HG03135 (cell line): ENCODE results near the gene ADAMTSL1.

ENCODE experiments used
- ATAC-seq: cut with Tn5 transposase; IDR thresholded peaks from one replicate; pipeline ENCODE4 v1.9.1; 2021; ENCODE audit warnings: mild to moderate bottlenecking, moderate library complexity; ENCODE audit not compliant: unreplicated experiment

Gene ADAMTSL1

DNA sequence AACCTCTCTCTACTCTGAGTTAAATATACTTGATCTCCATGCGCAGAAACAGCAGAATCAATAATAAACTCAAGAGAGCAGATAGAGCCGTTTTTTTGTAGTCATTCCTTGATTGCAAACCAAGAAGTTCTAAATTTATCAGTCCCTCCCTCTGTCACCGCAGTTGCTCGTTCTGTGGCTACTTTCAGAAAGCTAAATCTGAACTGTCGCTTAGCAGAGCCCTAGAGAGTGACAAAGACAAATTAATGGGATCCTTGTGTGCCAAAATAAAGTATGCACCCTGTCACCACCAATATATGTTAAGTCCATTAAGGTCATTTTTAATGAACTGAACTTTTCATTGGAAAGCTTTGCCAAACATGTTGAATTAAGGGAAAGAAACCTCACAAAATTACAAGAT lies 218.3 kb downstream of the ADAMTSL1 start:
- no peak for ATAC-seq

DNA sequence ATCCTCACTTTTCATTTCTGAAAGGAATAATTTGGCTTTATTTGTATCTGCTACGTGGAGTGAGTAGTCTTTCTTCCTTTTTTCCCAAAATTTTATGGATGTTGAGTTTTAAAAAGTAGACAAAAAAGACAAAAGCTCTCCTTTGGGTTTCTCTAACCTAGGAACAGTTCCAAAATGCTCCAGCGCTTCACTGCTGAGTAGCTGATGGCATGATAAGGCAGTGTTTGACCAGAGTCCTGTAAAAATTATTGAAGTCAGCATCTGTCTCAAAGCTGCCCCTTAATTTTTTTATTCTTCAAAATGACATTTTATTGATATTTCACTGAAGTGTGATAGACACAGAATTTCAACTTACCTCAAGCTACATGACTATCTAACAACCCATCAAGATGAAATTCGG lies 219.0 kb downstream of the ADAMTSL1 start:
- ATAC-seq = no peak

DNA sequence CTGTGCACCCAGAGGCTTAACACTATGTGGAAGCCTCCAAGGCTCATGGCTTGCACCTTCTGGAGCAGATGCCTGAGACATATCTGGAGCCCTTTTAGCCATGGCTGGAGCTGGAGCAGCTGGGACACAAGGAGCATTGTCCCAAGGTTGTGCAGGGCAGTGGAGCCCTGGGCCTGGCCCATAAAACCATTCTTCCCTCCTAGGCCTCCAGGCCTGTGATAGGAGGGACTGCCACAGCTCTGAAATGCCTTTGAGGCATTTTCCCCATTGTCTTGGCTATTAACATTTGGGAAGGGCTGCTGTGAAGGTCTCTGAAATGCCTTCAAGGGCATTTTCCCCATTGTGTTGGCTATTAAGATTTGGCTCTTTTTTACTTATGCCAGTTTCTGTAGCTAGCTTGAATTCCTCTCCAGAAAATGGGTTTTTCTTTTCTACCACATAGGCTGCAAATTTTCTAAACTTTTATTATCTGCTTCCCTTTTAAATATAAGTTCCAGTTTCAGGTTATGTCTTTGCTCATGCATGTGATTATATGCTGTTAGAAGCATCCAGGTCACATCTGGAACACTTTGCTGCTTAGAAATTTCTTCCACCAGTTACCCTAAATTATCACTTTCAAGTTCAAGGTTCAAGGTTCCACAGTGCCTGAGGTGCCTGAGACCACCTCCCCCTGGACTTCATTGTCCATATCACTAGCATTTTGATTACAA lies 221.2 kb downstream of the ADAMTSL1 start:
- ATAC-seq = no peak

GRCh38 chr9:18698992-18699391 lies 225.0 kb downstream of the ADAMTSL1 start:
- no peak for ATAC-seq

- no peak for ATAC-seq
Measured at GRCh38 chr9:18699764-18700163, 225.8 kb downstream of the ADAMTSL1 start.

- ATAC-seq = no peak
Measured at GRCh38 chr9:18700714-18701113, 226.8 kb downstream of the ADAMTSL1 start.

DNA sequence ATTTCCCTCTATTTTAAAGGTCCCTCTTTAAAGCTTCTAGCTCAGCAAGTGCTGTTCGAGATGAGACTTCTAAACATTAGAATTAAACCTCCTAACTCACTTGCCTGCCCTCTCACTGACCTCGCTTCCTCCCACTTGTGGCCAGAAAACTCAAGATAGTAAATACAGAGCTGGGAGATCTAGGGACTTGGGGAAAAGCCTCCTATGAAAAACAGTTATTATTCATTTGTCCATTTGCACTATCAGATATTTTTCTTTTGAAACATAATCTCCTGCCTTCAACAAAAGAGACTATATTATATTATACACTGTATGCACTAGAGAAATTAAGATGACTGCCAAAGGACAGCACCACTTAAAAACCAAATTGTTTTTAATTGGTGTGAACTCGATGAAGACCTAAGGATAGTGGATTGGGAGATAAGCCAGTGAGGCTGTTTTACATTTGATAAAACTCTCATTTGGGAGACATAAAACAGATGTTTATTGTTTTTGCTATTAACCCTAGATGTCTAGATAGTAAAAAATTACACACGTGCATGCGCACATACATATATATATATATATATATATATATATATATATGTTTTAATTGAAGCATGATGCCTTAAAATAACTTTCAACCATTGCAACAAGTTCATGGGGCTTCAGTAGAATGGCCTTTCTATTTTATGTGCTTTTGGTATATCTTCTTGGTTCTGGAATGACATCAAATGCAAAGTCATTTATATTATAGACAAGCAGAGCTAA lies 229.4 kb downstream of the ADAMTSL1 start:
- ATAC-seq = no peak

DNA sequence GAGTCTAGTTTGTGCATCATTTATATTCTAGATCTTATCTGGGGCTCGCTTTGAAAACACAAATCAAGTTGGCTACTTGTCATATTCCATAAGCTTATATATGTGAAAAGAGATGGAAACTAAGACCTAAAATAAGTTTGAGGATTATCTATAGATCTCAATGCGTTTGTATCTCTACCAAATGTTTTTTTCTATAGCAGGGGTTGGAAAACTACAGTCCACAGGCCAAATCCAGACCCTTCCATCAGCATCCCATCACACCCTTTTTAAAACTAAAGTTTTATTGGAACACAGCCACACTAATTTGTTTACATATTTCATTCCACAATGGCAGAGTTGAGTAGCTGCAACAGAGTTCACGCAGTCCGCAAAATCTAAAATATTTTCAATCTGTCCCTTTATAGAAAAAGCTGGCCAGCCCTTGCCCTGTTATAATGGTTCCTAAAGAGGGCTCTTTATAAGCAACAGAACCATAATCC lies 230.0 kb downstream of the ADAMTSL1 start:
- ATAC-seq = no peak

DNA sequence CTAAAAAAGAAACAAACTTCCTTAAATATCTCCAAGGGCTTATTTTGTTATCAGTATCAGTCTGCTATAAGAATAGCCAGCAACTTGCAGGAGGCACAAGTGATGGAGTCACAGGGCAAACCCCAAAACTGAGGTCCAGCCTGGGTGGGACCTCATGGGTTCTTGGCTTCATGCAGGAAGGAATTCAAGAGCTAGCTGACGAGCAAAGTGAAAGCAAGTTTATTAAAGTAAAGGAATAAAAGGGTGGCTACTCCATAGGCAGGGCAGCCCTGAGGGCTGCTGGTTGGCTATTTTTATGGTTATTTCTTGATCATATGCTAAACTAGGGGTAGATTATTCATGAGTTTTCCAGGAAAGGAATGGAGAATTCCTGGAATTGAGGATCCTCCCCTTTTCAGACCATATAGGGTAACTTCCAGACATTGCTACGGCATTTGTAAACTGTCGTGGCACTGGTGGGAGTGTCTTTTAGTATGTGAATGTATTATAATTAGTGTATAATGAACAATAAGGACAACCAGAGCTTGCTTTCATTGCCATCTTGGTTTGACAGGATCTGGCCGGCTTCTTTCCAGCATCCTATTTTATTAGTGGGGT lies 231.9 kb downstream of the ADAMTSL1 start:
- ATAC-seq = no peak

- no peak for ATAC-seq
Measured at GRCh38 chr9:18706648-18707047, 232.7 kb downstream of the ADAMTSL1 start.

- no peak for ATAC-seq
Measured at GRCh38 chr9:18707061-18707461, 233.1 kb downstream of the ADAMTSL1 start.

DNA sequence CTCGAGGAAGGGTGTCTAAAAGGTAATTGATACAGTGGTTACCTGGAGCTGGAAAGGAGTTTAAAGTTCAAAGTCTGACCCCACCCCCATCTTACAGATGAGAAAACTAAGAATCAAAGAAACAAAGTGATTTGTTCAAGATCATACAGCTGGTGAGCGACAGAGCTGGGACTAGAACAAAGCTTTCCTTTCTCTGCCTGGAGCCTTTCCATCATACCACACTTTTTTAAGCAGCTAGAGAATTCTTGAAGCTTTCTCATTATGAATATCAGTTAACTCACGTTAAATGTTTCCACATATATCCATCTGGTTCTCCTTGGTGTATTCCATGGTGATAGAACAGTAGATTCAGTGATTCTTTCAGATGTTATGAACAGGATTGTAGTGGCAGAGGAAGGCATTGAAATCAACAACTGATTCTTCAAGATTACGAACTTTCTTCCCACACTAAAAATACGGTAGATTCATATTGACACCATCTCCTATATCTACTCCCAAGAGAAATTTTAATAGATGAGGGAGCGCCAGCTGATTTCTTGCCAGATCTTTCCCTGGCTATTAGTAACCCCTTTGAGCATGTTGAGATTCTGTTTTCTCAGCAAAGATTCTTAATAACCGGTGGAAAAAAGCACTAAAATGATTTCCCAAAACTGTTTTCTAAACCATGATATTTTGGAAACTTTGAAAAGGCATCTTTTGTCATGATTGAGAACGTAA lies 233.7 kb downstream of the ADAMTSL1 start:
- ATAC-seq = no peak

GRCh38 chr9:18708429-18708828 lies 234.5 kb downstream of the ADAMTSL1 start:
- no peak for ATAC-seq

DNA sequence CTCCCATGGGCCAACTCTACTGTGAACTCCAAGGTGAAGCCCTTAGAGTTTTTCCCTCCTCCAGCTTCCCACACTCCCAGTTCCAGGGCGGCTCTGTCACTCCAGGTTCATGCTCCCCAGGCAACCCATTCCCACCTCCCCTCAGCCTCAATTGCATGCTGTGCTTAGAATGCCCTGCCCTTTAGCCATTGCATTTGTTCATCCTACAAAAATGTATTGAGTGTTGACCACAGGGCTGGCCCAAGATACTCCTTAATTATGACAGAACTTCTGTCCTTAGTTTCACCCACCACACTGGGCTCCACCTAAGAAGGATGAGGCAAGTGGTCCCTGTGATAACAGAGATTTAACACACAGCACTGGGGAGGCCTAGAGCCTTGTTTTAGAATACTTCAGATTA lies 236.1 kb downstream of the ADAMTSL1 start:
- no peak for ATAC-seq

DNA sequence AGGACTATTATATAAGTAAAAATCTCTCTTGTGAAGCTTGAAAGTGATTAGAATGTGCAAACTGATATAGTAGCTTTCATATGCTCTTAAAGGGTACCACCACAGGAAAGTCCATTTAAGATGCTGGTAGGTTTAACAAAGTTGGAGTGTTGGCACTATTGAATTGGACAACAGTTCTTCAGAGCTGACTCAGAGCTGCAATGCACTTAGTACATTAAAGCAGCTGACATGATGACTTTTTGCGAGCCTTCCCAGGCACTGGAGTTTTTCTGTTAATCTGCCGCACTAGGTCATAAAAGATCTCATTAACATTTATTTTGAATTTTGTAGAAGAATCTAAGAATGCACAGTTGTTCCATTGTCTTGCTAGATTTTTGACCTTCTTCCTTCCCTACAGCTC lies 243.8 kb downstream of the ADAMTSL1 start:
- no peak for ATAC-seq

DNA sequence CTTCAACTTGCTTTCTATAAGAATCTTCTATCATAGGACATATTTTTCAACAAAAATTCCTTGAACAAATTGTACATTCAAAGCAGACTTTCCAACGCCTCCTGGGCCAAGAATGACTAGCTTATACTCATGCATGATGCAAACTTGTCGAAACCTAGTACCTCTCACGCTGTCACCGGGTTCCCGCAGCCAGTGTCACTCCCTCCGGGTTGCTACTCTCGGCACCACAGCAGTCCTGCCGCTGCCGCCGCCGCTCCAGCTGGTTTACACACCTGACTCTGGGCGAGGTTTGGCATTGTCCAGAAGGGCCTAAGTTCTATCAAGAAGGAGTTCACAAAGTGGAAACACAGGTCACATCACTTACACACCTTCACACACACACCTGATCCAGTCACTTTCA lies 244.4 kb downstream of the ADAMTSL1 start:
- no peak for ATAC-seq

- no peak for ATAC-seq
Measured at GRCh38 chr9:18718932-18719331, 245.0 kb downstream of the ADAMTSL1 start.

DNA sequence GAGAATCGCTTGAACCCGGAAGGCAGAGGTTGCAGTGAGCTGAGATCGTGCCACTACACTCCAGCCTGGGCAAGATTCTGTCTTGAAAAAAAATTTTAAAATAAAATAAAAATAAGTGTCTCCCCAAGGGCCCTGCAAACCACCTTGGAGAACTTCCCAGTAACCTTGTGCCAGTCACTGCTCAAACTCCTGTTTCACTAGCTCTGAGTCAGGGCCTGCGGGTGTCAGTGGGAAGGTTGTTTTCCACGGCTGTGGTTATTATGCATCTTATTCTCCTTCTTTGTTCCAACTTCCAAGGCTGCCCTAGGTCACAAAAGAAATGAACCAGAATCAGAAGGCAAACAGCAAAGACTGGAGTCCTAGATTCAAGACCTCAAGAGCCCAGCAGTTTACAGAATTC lies 246.7 kb downstream of the ADAMTSL1 start:
- ATAC-seq = no peak

DNA sequence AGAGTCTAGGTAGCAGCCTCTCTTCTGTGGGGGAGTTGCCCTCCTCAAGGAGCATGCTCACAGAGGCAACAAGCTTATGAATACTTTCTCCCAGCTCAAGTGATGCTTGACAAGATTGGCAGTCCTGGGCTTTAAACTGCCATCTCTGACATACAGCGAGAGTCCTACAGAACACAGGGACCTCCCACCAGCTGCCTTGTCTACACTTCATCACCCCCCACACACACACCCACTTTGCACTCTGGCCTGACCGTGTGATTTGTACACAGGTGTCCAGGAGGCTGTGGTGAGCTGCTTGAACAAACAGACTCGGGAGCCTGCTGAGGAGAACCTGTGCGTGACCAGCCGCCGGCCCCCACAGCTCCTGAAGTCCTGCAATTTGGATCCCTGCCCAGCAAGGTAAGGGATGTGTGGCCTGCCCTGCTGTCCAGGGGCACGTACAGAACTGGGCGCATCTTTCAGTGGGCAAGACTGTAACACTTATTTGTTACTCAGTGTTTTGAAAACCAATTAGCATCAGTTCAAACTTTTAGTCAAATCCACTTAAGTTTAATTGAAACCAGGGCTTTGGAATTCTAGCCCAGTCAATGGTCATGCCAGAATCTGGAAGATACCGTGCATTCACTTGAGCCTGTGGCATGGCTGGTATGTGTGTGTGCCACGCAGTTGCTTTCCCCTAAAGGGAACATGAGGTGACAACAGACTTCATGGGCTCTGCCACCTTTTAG lies 247.5 kb downstream of the ADAMTSL1 start:
- no peak for ATAC-seq

DNA sequence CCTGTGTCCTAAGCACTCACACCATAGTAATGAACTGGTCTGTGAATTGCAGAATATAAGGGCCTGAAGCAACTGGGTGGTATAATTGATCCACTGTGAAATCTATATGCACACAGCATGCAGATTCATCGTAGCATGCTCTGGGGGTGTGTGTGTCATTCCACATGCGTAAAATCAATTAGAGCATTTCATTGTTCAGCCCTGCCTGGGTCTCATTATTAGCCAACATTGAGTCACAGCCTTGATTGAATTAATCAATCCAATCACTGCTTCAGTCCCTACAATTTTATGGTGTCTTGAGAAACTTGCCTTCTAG lies 248.0 kb downstream of the ADAMTSL1 start:
- ATAC-seq = no peak

- ATAC-seq = no peak
Measured at GRCh38 chr9:18722882-18723281, 248.9 kb downstream of the ADAMTSL1 start.
